Upper lobe of left lung (tissue), 4 donors: ENCODE data around the gene RECK.

Experiments used
- CTCF ChIP-seq, 6 experiments: fragments of 450-650 bp in 4 of 6; fragments of 200-600 bp in 2 of 6; sonication (generic) in 2 of 6; IDR thresholded peaks; one replicate each; pipeline ENCODE4 v1.5.1; 2016 to 2019; ENCODE audit warnings: antibody characterized with exemption in 6 of 6
- EP300 ChIP-seq, 4 donors: sonication (generic); formaldehyde crosslinking; IDR thresholded peaks; one replicate each; pipeline ENCODE4 v1.5.1; 2017; ENCODE audit warnings: antibody characterized with exemption in 4 of 4, control low read depth in 2 of 4
- POLR2A ChIP-seq, 4 donors: fragments of 450-650 bp; IDR thresholded peaks; one replicate each; pipeline ENCODE4 v1.5.1; 2016 to 2017; ENCODE audit warnings: antibody characterized with exemption in 4 of 4, mild to moderate bottlenecking in 2 of 4
- POLR2AphosphoS5 ChIP-seq, 2 donors: sonication (generic); formaldehyde crosslinking; IDR thresholded peaks; one replicate each; pipeline ENCODE4 v1.5.1; 2017; ENCODE audit warnings: antibody characterized with exemption in 2 of 2

DNA sequence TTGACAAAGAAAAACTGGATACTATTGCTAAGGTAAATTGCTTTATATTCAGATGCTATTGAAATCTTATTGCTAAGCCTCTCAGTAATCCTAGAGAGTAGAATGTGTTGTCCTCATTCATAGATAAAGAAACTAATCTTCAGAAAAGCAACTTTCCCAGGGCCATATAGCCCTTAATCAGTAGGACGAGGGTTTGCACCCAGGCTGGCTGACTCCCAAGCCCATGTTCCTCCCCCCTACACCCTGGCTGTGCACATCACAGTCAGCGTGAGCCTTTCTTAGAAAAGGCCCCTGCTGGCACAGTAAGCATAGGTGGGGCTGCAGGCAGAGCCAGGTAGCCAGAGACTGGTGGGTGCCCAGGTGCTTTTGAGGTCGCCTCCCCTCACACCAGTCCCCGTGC lies 84.0 kb downstream of the RECK start:
- TF ChIP-seq POLR2A (IDR thresholded peaks at IDR 0.05) = no peak
- no peak for TF ChIP-seq CTCF (IDR thresholded peaks at IDR 0.05)
- TF ChIP-seq POLR2AphosphoS5 (IDR thresholded peaks at IDR 0.05) = no peak
- TF ChIP-seq EP300 (IDR thresholded peaks at IDR 0.05) = no peak
